A204.1 (cell line): ENCODE data around the gene RAB4A.
"Not testable (repeated sequence)": the region's sequence is repeated elsewhere in the genome, so short reads cannot be mapped to it uniquely, and the experiment has no call there.

Source experiments
- FAIRE-seq: peaks from 2 replicates; lab custom pipeline; 2012; peaks lifted over from hg19 to GRCh38; lab: Jason Lieb, UNC

Gene RAB4A

DNA sequence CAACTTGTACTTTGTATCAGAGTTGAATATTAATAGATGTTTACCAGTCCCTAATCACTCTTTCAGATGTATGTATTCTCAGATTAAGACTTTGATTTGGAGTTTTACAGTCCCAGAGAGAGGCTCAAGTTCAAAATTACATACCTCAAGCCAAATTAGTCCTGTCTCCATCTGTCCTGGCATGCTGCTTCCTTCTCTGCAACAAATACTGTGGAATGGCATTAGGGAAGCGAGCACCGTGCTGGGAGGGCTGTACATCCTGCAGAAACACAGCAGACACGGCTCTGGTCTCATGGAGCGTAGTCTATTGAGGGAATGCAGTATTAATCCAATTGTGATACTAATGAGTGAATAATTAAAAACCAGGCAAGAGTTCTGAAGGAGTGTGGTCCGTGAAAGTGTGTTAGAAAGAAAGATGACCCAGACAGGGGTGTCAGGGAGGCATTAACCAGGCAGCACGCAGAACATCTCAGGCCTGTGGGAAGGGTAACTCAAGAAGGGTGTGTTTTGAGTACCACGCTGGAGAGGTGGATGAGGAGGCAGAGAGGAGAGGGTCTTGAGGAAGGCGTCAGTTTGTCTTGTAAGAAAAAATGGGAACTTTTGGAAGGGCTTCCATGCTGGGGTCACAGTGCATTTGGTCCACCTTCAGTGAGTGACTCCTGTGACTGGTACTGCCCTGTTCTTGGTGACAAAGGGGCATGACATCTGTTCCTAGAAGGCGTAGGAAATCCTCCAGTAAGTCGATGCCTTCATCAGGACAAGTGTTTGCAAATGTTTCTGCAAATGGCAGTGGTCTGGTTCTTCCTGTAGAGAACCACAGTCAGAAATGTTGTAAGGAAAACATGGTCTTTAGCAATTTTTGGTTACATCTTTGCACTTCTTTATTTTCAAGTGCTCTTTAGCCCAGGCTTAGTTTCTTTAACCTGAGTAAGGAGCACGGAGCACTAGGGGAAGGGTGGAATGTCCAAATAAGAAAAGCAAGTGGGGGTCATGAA is 1.6 kb downstream of the RAB4A start:
- FAIRE-seq = no peak

DNA sequence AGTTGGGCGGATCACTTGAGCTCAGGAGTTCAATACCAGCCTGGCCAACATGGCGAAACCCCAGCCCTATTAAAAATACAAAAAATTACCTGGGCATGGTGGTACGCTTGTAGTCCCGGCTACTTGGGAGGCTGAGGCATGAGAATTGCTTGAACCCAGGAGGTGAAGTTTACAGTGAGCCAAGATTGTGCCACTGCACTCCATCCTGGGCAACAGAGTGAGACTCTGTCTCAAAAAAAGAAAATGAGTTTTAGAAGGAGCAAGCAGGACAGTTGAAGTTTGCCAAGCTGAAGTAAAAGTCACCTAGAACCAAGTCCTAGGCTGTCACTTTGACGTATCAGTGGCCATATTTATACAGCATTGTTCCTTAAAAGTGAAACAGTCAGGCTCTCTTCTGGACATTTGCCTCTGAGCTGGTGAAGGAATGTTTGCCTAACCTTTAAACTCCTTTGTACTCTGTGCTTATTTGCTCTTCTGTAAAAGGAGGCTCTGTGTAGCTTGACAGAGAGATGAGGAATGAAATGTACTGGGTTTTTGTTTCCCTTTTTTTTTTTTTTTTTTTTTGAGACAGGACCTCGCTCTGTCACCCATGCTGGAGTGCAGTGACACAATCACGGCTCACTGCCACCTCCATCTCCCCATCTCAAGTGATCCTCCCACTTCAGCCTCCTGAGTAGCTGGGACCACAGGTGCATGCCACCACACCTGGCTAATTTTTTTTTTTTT is 2.8 kb downstream of the RAB4A start:
- FAIRE-seq = no peak

DNA sequence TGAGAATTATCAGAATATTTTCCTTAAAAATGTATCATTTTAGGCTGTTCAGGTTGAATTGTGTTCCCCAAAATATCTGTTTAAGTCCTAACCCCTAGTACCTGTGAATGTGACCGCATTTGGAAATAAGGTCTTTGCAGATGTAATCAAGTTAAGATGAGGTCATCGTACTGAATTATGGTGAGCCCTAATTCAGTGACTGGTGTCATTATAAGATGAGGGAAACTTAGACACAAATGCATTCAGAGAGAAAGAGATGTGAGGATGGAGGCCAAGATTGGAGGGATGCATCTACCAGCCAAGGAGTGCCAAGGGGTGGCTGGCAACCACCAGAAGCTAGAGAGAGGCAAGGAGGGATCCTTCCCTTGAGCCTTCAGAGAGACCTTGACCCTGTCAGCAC is 4.1 kb downstream of the RAB4A start:
- no peak for FAIRE-seq

DNA sequence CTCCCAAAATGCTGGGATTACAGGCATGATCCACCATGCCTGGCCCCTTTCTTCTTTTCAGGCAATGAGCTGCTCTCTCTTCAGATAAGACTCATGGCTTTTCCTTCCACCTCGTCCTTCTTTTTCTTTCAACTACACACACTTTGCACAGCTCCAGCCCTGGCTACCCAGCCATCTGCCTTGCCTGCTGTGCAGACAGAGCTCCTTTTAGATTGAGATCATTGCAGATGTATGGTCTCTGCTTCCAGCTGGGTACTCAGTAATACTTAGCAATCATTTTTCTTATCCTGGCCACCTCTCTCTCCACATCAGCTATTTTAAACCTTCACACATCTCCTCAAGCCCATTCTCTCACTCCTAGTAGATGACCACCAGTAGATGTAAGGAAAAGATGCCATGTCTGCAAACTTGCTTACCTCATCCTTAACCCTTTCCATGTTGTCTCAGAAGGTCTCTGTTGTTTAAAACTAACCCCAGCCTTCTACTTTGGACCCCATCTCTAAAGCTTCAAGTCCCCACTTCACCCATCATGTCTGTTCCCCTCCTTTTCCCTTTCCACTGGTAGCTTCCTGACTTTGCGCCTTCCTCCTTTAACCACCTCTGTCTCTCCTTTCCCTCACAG is 7.3 kb downstream of the RAB4A start:
- FAIRE-seq = no peak

DNA sequence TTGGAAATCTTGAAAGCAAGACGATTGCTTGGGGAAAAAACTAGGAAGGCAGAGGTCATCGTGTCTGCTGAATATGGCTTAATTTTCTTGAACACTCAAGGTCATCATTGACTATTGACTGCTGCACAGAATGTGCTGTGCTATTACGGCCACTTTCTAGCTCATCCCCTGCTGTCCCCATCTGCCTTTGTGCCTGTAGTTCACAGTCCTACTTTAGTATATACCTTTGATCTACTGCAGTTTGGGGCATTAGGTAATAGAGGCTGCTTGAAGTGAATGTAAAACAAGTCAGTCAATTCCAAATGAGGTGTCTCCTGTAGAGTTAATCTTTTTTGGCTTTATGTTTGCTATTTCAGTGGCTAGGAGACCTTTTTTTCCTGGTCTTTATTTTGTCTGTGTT is 8.3 kb downstream of the RAB4A start:
- FAIRE-seq = no peak

DNA sequence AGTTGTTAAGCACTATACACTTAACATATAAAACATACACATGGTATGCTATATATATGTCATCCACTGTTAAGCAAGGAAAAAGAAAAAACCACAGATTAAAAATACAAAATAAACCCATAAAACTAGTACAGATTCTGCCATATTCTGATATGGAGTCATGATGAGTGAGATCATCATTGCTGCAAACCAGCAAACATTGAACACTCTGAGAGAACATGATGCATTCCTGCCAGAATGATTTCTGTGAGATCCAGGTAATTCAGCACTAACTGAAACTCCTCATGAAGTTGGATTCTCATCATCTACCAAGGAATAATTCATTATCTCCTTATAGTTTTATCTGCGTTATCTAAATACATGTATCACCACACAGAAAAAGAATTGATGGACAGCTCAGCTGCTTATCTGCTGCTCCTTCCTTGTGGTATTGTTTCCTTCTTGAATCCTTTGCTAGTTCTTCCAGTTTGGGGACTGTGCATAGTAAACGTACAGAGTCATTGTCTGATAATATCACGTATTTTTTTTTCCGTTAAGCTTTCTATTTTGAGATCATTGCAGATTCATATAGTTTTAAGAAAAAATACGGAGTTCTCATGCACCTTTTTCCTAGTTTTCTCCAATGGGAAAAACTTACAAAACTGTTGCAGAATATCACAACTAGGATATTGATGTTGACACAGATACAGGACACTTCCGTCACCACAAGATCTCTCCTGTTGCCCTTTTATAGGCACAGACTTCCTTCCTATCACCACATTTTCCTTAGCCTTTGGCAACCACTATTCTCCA is 9.3 kb downstream of the RAB4A start:
- no peak for FAIRE-seq

DNA sequence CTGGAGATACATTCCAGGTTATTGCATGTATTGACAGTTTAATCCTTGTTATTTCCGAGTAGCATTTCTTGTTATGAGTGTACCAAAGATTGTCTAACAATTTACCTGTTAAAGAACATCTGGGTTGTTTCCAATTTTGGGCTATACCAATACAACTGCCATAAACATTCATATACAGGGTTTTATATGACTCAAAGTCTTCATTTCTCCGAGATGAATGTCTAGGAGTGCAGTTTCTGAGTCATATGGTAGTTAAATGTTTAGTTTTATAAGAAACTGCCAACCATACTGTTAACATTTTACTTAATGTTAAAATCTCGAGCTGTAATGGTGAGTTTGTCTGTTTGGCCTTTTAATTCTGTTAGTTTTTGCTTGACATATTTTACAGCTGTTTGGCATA is 10.0 kb downstream of the RAB4A start:
- no peak for FAIRE-seq

DNA sequence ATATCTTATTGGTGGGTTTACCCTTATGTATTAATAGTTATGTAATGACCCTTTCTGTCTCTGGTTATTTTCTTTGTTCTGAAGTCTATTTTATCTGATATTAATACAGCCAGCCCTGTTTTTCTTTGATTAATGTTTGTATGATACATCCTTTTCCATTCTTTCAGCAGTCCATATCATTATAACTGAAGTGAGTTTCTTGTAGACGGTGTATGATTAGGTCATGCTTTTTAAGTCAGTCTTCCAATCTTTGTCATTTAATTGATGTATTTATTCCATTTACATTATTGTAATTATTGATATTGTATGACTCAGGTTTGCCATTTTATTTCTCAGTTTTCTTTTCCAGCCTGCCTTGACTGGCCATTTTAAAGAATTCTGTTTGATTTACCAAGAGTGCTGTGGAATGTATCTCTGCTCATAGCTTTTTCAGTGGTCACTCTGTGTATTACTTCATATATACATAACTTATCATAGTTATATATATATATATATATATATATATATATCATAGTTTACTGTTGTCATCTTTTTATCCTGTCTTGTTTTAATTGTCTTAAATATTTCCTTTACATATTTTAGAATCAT is 10.5 kb downstream of the RAB4A start:
- FAIRE-seq = peak; percentile 6

DNA sequence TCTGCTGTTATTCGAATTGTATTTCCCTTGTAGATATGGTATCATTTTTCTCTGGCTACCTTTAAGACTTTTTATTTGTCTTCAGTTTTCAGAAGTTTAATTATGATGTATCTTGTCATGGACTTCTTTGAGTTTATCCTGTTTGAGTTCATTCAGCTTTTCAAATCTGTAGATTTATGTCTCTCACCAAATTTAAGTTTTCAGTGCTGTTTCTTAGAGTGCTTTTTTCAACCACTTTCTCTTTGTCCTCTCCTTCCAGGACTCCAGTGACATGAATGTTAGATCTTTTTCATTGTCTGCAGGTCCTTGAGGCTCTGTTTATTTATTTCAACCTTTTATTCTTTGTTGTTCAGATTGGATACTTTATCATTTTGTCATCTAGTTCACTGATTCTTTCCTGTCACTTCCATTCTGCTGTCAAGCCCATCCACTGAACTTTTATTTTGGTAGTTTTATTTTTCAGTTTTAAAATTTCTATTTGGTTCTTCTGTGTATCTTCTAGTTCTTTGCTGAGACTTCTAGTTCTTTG is 11.4 kb downstream of the RAB4A start:
- FAIRE-seq = no peak

DNA sequence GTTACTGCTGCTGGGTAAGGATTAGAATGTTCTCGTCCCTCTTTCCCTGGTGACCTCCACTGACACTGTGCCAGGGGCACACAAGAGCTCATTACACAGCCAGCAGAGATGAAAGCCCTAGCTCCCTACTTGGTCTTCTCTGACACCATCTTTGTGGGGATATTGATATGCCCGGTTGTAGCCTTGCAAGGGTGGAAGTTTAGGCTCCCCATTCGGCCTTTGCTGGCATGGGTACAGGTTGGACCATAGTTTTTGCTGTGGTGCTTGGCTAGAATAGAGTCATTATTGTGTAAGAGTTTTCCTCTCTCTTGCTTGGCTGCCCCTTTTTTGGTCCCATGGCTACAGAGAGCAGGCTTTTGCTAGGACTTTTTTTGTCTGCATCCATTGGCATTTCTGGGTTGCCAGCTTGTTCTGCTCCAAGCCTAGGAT is 12.3 kb downstream of the RAB4A start:
- no peak for FAIRE-seq

DNA sequence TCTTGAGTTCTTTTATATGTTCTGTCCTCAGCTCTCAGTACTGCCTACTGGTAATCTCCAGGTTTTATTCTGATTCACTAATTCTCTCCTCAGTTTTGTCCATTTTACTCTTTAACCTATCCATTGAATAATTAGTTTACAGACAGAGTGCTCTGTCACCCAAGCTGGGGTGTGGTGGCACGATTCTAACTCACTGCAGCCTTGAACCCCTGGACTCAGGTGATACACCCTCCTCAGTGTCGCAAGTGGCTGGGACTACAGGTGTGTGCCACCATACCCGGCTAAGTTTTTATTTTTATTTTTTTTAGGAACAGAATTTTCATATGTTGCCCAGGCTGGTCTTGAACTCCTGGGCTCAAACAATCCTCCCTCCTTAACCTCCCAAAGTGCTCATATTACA is 14.0 kb downstream of the RAB4A start:
- no peak for FAIRE-seq

DNA sequence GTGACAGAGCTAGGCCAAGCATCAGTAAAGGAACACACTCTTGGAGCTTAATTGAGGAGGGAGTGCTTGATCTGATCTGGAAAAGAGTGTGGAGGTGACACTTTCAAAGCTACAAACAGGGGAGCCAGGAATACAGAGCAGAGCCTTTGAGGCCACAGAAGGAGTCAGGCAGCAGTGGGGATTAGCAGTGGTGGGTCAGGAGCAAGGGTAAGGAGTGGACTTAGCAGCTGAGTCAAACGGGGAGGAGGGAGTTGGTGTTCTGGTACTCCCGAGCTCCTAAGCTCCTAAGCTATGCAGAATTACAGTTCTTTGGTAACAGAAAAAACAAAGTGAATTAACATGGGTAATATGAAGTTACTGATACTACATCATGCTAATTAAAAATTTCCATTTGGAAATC is 14.5 kb downstream of the RAB4A start:
- FAIRE-seq = no peak

DNA sequence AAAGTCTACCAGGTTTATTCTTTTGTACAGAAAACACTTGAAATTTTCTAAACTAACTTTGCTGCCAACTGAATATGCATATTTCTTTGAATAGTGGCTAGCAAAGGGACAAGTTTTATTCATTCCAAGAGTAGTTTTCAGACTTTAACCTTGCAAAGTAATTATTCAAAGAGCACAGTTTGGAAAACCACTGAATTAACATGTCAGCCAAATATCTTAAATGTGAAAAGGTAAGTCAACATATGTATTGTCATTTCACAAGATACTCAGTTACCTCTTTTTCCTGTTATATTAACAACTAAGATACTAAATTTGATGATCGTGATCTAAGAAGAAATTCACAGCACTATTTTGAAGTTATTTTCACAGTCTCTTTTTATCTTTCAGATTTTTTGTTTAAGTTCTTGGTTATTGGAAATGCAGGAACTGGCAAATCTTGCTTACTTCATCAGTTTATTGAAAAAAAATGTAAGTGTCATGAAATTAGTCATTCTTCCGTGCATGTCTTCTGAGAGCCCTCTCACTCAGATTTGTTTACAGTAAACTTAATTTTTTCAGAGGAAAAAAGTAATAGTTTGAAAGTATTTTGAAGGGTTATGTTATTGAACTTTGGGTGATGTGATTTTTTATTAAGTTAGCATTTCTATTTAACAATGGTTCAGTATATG is 15.3 kb downstream of the RAB4A start:
- peak; percentile 32 for FAIRE-seq

DNA sequence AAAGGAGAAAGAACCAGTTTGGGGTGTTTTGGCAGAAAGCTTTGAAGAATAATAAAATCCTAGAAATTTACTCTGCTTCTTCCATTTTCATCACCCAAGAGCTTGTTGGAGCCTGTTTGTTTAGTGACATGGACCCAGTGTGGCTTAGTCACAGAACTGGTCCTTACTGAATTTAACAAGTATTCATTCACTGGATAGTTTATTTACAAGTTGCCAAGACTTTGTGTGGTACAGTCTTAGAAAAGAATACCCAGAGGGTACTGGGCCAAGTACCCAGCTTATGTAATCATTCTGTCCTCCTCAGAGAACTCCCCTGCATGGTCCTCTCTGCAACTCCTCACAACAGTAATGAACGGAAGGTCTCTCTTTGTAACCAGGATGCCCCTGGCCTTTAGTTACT is 16.4 kb downstream of the RAB4A start:
- FAIRE-seq = no peak

DNA sequence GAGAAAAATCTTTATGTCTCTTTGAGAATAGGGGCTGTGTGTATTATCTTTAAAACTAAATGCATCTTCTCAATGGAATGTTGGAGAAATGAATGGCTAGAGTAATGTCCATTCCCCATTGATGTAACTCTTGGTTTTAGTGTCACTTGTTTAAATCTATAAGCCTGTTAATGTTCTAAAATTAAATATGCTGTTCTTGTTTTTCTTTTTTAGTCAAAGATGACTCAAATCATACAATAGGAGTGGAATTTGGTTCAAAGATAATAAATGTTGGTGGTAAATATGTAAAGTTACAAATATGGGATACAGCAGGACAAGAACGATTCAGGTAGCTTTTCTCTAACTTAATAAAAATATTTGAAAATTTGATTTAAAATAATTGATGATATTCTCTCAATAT is 17.6 kb downstream of the RAB4A start:
- no peak for FAIRE-seq

DNA sequence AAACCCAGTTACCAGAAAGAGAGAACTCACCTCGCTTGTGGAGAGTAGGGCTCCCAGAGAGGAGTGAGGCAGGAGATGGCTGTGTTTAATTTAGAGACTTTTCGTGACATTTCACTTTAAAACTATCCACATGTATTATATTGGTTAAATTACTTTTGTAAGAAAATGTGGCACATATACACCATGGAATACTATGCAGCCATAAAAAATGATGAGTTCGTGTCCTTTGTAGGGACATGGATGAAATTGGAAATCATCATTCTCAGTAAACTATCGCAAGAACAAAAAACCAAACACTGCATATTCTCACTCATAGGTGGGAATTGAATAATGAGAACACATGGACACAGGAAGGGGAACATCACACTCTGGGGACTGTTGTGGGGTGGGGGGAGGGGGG is 20.8 kb downstream of the RAB4A start:
- FAIRE-seq = not testable (repeated sequence)

DNA sequence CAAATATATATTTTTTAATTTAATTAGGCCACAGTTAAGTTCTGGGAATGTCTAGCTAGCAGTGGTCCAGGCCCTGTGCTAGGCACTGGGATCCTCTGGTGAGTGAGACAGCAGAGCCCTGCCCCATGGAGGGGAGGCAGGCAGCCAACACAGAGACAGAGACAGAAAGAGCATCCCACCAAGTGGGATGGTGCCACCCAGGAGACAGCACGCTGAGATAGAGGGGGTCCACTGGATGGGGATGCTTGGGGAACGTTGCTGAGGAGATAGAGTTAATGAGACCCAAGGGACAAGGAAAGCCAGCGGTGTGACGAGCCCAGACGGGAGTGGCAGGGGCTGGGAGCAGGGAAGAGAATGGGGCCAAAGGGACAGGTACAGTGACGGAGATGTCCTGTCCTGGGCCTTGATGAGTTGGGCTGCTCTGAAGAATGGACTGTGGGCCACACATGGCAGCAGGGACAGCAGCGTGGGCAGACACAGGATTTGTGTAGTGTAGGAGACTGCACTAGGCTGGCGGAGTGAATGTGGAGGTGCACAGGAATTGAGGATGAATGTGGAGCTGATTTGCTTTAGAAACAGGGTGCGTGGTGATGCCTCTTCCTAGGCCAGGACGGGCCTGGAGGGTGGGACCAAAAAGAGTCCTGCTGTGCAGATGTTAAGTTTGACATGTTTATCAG is 22.8 kb downstream of the RAB4A start:
- FAIRE-seq = no peak

DNA sequence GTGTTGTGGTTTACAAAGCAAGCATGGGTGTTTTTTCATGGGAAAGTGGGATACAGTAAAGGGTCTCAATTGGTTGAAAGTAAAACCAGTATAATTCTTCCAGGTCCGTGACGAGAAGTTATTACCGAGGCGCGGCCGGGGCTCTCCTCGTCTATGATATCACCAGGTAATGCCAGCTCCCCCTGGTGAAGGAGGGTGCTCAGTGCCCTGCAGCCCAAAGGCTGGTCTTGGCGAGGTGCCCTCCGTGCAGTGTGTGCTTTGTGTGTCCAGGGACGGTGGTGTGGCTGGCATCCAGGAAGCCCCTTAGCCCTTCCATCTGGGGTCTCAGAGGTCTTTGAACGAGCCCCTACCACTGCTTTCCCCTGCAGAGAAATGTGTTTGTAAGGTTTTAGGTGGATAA is 24.8 kb downstream of the RAB4A start:
- no peak for FAIRE-seq

DNA sequence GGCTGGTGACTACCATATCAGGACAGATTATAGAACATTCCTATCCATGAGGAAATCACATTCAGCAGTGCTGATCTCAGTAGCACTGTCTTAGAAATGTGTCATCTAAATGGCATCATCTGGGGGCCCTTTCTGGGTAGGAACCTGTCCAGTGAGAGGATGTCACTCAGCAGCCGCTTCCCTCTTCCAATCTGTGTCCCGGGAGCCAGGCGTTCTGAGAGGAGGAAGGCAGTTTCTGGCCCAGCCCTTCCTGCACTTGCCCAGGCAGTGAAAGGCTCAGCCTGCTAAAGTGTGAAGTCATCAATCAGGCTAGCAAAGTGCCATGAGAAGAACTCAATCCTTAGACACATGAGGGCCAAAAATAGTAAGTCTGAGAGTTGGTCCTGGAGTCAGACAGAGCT is 25.6 kb downstream of the RAB4A start:
- no peak for FAIRE-seq

DNA sequence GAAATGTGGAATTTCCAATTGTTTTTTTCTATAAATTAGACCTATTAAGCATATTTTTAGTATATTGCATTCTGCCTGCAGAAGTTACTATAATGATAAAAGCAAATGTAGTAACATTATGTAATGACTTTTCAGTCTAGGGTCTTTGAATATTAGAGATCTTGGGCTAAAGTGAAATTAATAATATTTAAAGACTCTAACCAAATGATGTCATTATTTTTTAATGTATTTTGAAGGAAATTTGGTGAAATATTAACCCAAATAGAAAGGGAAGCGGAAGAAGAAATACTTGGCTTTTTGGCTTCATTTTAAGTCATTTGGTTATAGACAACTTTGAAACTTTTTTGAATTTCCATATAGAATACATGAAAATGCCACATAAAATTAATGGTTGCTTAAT is 26.8 kb downstream of the RAB4A start:
- FAIRE-seq = no peak
